HUDEP-2 (cell line): ENCODE data around the gene CYSRT1.

ENCODE experiments used
- DNase-seq, 76 experiments: peaks; one replicate each; lab custom pipeline; 2025; ENCODE audit not compliant: unreplicated experiment in 76 of 76; lab: John Stamatoyannopoulos, UW

CYSRT1 gene

GRCh38 chr9:137224830-137225694, at the start of gene CYSRT1:
CYSRT1 (plus strand) TSS chr9:137225174; CDS start chr9:137225622, 448 bp downstream.
- DNase-seq: peak in 4 of 76 experiments; percentile 8 to 35 (median 26)

- no peak for DNase-seq
These were observed 49.5 kb upstream of the CYSRT1 start for GRCh38 chr9:137175345-137175961.

- DNase-seq: peak in 32 of 76 experiments; percentile 3 to 57 (median 22)
These were observed 48.4 kb upstream of the CYSRT1 start for GRCh38 chr9:137176302-137177182.

GRCh38 chr9:137178201-137178938, 46.6 kb upstream of the CYSRT1 start:
- DNase-seq: no peak

- DNase-seq: no peak
These were observed 45.9 kb upstream of the CYSRT1 start for GRCh38 chr9:137178939-137179630.

- DNase-seq: no peak
These were observed 45.2 kb upstream of the CYSRT1 start for GRCh38 chr9:137179761-137180160.

GRCh38 chr9:137180491-137180890, 44.5 kb upstream of the CYSRT1 start:
- DNase-seq: no peak

- DNase-seq: no peak
These were observed 43.3 kb upstream of the CYSRT1 start for GRCh38 chr9:137181680-137182079.

- no peak for DNase-seq
These were observed 42.1 kb upstream of the CYSRT1 start for GRCh38 chr9:137182836-137183235.

GRCh38 chr9:137183980-137184595, 40.9 kb upstream of the CYSRT1 start:
- DNase-seq: no peak

- DNase-seq: no peak
These were observed 39.9 kb upstream of the CYSRT1 start for GRCh38 chr9:137184881-137185660.

- no peak for DNase-seq
These were observed 39.1 kb upstream of the CYSRT1 start for GRCh38 chr9:137185921-137186320.

GRCh38 chr9:137186385-137186784, 38.6 kb upstream of the CYSRT1 start:
- peak in 63 of 76 experiments; percentile 10 to 78 (median 54) for DNase-seq

- DNase-seq: no peak
These were observed 37.6 kb upstream of the CYSRT1 start for GRCh38 chr9:137187386-137187785.

GRCh38 chr9:137188086-137188489, 36.9 kb upstream of the CYSRT1 start:
- no peak for DNase-seq

GRCh38 chr9:137188490-137189296, 36.3 kb upstream of the CYSRT1 start, which contains the start of the genes ANAPC2 and SSNA1:
ANAPC2 (minus strand) TSS chr9:137188560; CDS start chr9:137188532, 28 bp downstream.
SSNA1 (plus strand) TSS chr9:137188676; CDS start chr9:137188727, 51 bp downstream.
- DNase-seq: peak in 74 of 76 experiments; percentile 36 to 96 (median 88)
